PC-3 (cell line): ENCODE results near the gene NEAT1. TPM values are rescaled to one million over a fixed set of nuclear protein-coding genes. Genes with fewer than 3 reads are reported as not detected.

Experiments used
- ATAC-seq: fragments of 200-7000 bp; cut with Tn5 transposase; 2 replicates; pipeline ENCODE4 v1.9.1; 2020; ENCODE audit warnings: mild to moderate bottlenecking, moderate library complexity
- BruUV-seq: library from RNA; stranded (reverse); fragments of 400-500 nt; replicated peaks from 2 replicates; lab custom pipeline; 2021; lab: Mats Ljungman, UMichigan
- CTCF ChIA-PET: fragments of 300-600 bp; sonication (Branson Sonifier 250); formaldehyde crosslinking; loops from one replicate; lab custom pipeline; 2022; ENCODE audit warnings: antibody characterized with exemption; lab: Charles Lee
- POLR2A ChIA-PET: fragments of 300-600 bp; sonication (Branson Sonifier 250); formaldehyde crosslinking; loops from one replicate; lab custom pipeline; 2022; ENCODE audit warnings: antibody characterized with exemption; ENCODE audit not compliant: unreplicated experiment; lab: Charles Lee
- DNase-seq: peaks from one replicate; pipeline ENCODE4 v3.0.0-alpha.2; 2015
- H2AFZ ChIP-seq: fragments of 300-600 bp; sonication (generic); 2 replicates; pipeline ENCODE4 v1.6.0; 2016; ENCODE audit warnings: antibody characterized with exemption, low read length
- H3F3A ChIP-seq: fragments of 300-600 bp; sonication (generic); one replicate; pipeline ENCODE4 v1.6.0; 2017; ENCODE audit warnings: antibody characterized with exemption, low read length, control low read depth, mild to moderate bottlenecking; ENCODE audit not compliant: unreplicated experiment
- H3K27ac ChIP-seq: fragments of 300-600 bp; sonication (generic); 2 replicates; pipeline ENCODE4 v1.5.1; 2016; ENCODE audit warnings: mild to moderate bottlenecking, low read length
- H3K27me3 ChIP-seq: fragments of 300-600 bp; sonication (generic); 2 replicates; pipeline ENCODE4 v1.6.1; 2016; ENCODE audit warnings: low read length, mixed read lengths
- H3K36me3 ChIP-seq: fragments of 300-600 bp; sonication (generic); 2 replicates; pipeline ENCODE4 v1.6.1; 2016; ENCODE audit warnings: low read depth, mixed run types, low read length, mixed read lengths
- H3K4me1 ChIP-seq: fragments of 300-600 bp; sonication (generic); 2 replicates; pipeline ENCODE4 v1.5.1; 2016; ENCODE audit warnings: low read length; ENCODE audit not compliant: insufficient read depth
- H3K4me2 ChIP-seq: fragments of 300-600 bp; sonication (generic); 2 replicates; pipeline ENCODE4 v1.6.0; 2016; ENCODE audit warnings: low read length
- H3K4me3 ChIP-seq: fragments of 300-600 bp; sonication (generic); 2 replicates; pipeline ENCODE4 v1.5.1; 2016; ENCODE audit warnings: mild to moderate bottlenecking, low read length, mixed read lengths
- H3K79me2 ChIP-seq: fragments of 300-600 bp; sonication (generic); 2 replicates; pipeline ENCODE4 v1.6.1; 2017; ENCODE audit warnings: low read length, mixed read lengths
- H3K9ac ChIP-seq: fragments of 300-600 bp; sonication (generic); 2 replicates; pipeline ENCODE4 v1.6.0; 2016; ENCODE audit warnings: mild to moderate bottlenecking, low read length
- H3K9me2 ChIP-seq: fragments of 300-600 bp; sonication (generic); replicated peaks from 2 replicates; pipeline ENCODE4 v1.6.1; 2016; ENCODE audit warnings: mixed run types, low read length, mixed read lengths
- H3K9me3 ChIP-seq: fragments of 300-600 bp; sonication (generic); 2 replicates; pipeline ENCODE4 v1.6.1; 2016; ENCODE audit warnings: low read length, mixed read lengths
- H4K20me1 ChIP-seq: fragments of 300-600 bp; sonication (generic); 2 replicates; pipeline ENCODE4 v1.6.1; 2016; ENCODE audit warnings: low read length, mixed read lengths
- EZH2 ChIP-seq: fragments of 300-600 bp; sonication (generic); IDR thresholded peaks from one replicate; pipeline ENCODE4 v1.6.1; 2017; ENCODE audit warnings: antibody characterized with exemption, mild to moderate bottlenecking, low read length; ENCODE audit not compliant: unreplicated experiment
- EZH2phosphoT487 ChIP-seq: fragments of 300-600 bp; sonication (generic); IDR thresholded peaks from 2 replicates; pipeline ENCODE4 v1.6.1; 2018; ENCODE audit warnings: mild to moderate bottlenecking, antibody characterized with exemption, low read length, borderline replicate concordance
- intact Hi-C: fragments of 100-400 bp; cut with micrococcal nuclease; formaldehyde crosslinking; loops from 2 replicates; pipeline ENCODE4 v1.9.0; 2023
- total RNA-seq: library from RNA; depleted of rRNA; stranded (reverse); fragments of >200 nt; gene quantifications from 2 replicates; pipeline ENCODE4 v1.2.3, GENCODE V29; 2014
- TF ChIP-seq, protein P1 (sequence below): fragments of 300-600 bp; sonication (generic); conservative IDR thresholded peaks from 2 replicates; pipeline ENCODE4 v1.5.1; 2017; ENCODE audit warnings: antibody characterized with exemption, low read depth, mild to moderate bottlenecking, low read length

The NEAT1 gene
- total RNA-seq, 1 experiment from 2014 or later: 47.9 TPM

DNA sequence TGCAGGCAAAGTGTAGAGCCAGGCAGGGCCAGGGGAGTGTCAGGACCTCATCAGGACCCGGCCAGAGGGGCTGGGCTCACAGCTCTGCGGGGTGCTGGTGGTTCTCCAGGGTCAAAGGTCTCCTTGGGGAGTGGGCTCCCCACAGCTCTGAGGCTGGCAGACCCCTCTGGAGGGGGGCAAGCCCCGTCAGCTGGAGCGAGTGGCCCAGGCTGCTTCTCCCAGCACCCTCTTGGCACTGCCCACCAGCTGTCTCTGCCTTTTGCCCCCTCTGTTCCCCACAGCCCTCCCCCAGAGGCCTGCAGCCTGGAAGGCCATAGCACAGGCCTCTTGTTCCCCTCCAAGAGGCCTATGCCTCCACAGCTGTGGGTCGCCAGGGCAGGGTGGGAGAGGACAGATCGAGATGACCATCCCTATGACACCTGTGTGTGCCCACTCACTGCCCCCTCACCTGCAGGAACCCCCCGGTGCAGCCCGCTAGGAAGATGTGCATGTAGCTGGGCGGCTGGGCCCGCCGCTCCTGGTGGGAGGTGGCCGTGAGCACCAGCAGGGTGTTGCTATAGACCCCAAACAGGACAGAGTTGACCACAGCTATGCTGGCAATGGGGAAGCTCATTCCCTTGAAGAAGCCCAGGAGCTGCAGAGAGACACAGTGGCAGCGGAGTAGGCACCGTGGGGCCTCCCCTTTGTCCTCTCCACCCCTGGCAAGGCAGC lies 43.5 kb upstream of the NEAT1 start:
- TF ChIP-seq EZH2 (no peak), EZH2phosphoT487 (no peak)
- TF ChIP-seq, protein P1, sequence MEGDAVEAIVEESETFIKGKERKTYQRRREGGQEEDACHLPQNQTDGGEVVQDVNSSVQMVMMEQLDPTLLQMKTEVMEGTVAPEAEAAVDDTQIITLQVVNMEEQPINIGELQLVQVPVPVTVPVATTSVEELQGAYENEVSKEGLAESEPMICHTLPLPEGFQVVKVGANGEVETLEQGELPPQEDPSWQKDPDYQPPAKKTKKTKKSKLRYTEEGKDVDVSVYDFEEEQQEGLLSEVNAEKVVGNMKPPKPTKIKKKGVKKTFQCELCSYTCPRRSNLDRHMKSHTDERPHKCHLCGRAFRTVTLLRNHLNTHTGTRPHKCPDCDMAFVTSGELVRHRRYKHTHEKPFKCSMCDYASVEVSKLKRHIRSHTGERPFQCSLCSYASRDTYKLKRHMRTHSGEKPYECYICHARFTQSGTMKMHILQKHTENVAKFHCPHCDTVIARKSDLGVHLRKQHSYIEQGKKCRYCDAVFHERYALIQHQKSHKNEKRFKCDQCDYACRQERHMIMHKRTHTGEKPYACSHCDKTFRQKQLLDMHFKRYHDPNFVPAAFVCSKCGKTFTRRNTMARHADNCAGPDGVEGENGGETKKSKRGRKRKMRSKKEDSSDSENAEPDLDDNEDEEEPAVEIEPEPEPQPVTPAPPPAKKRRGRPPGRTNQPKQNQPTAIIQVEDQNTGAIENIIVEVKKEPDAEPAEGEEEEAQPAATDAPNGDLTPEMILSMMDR: no peak
- H3K4me1 ChIP-seq: peaks cover 35% of the 10 kb centered on the region
- no peak overlapping the region for H3K27ac ChIP-seq
- no peaks in the 10 kb centered on the region for H3K36me3 ChIP-seq
- no peaks in the 10 kb centered on the region for H3K79me2 ChIP-seq
- DNase-seq (no peak), ATAC-seq (no peak)
- no peak overlapping the region for H2AFZ ChIP-seq
- intact Hi-C loops: no loop called here
- no peaks in the 10 kb centered on the region for H4K20me1 ChIP-seq
- no peak overlapping the region for H3K9ac ChIP-seq
- no peaks in the 10 kb centered on the region for H3K9me2 ChIP-seq
- ChIA-PET CTCF (no interaction called here), POLR2A (no interaction called here)
- no peaks in the 10 kb centered on the region for H3K9me3 ChIP-seq
- H3F3A ChIP-seq: peaks cover 11% of the 10 kb centered on the region
- H3K4me3 ChIP-seq: no peak overlapping the region
- no peak overlapping the region for H3K4me2 ChIP-seq
- no peaks in the 10 kb centered on the region for H3K27me3 ChIP-seq
- no TSS peak for BruUV-seq

- Histone ChIP-seq H3K4me2 (no peak overlapping the region), H3K9me3 (no peaks in the 10 kb centered on the region), H3K9ac (no peak overlapping the region), H3K79me2 (no peaks in the 10 kb centered on the region), H3F3A (peaks cover 13% of the 10 kb centered on the region), H2AFZ (no peak overlapping the region), H3K27me3 (no peaks in the 10 kb centered on the region), H3K9me2 (no peaks in the 10 kb centered on the region), H3K27ac (peak overlapping the region; percentile 98; the same call in 1 of the 2 replicates), H3K36me3 (no peaks in the 10 kb centered on the region), H3K4me1 (peaks cover 43% of the 10 kb centered on the region), H4K20me1 (no peaks in the 10 kb centered on the region), H3K4me3 (no peak overlapping the region)
- ATAC-seq (no peak), DNase-seq (no peak)
- ChIA-PET POLR2A (no interaction called here), CTCF (interaction anchor here (1.1 kb wide), 1 partner anchor 9 kb away, joined by 3 read pairs; no protein-coding TSS in a partner anchor)
- TF ChIP-seq EZH2phosphoT487 (no peak), EZH2 (no peak)
- TF ChIP-seq, protein P1: no peak
- intact Hi-C loops: no loop called here
- no TSS peak for BruUV-seq
These were observed 42.7 kb upstream of the NEAT1 start for GRCh38 chr11:65379698-65380459.
